NCI-H446 treated with DMSO at 0.1 percent for 48 hours (cell line): ENCODE data around the gene ARHGEF37.

Source experiments
- DNase-seq: peaks from one replicate; lab custom pipeline; 2025; lab: John Stamatoyannopoulos, UW

Gene ARHGEF37

DNA sequence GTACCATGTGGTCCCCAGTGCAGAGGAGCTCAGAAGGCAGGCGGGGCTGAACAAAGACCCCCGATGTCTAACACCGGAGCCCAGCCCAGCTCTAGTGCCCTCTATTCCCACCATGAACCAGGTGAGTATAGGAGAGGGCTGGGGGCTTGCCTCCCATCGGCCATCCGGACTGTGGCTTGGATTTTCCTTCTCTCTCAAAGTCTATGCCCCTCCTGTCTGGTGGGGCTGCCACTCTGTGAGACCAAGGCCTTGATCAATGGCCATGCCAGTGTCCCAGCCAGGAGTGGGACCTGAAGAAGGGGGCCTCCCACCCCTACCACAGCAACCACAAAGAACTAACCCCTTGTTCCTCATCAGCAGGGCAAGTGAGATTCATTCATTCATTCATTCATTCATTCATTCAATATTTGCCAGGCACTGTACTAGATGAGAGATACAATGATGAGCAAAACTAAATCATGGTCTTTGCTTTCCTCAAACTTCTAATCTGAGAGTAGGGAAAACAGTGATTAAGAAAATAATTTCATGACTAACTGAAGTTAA, 47.6 kb downstream of the ARHGEF37 start:
- no peak for DNase-seq

DNA sequence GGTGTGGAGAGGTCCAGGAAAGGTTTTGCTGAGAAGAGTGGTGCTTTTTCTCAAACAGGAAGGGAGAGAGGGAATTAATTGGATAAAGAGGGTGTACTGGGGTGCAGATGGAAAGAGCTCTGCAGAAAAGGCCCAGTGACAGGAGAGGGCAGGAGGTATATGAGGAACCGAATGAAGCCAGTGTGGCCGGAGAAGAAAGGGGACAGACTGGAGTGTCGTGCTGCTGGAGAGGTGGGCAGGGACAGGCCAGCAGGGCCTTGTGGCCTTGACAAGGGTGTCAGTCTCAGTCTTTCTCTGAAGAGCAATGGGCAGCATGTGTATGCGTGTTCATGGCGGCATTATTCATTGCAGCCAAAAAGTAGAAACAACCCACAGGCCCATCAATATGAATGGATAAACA, 48.1 kb downstream of the ARHGEF37 start:
- no peak for DNase-seq

DNA sequence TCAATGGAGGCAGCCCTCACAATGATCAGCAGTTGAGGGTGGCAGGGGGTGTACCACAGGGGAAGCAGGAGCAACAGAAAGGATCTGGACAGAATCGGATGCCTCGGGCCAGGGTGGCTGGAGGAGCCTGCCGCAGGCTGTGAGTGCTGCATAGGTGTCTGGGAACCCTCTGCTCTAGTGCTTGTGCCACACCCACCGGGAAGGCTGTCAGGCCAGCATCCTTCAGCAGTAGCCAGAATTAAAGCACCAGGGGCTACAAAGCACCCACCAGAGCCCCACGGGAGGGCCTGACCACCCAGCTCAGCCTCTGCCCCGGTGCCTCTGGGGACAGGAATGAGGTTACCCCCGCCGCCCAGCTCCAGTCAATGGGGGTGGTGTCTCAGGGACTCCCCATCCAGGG, 49.0 kb downstream of the ARHGEF37 start:
- DNase-seq: no peak

DNA sequence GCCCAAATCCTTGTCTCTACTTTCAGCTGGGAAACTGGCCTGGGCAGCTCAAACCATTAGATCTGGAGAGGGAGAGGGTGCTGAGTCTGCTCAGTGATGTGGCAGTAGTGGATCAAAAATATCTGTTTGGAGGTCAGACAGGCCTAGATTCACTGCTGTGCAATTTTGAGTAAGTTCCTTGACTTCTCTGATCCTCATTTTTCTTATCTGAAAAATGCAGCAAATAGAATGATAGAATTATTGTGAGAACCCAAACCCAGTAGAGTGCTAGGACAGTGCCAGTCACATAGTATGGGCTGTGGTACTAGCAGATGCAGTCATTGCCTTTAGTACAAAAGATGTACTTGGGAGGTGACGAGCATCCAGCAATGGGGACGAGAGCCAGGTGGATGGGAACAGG, 50.2 kb downstream of the ARHGEF37 start:
- DNase-seq: no peak

DNA sequence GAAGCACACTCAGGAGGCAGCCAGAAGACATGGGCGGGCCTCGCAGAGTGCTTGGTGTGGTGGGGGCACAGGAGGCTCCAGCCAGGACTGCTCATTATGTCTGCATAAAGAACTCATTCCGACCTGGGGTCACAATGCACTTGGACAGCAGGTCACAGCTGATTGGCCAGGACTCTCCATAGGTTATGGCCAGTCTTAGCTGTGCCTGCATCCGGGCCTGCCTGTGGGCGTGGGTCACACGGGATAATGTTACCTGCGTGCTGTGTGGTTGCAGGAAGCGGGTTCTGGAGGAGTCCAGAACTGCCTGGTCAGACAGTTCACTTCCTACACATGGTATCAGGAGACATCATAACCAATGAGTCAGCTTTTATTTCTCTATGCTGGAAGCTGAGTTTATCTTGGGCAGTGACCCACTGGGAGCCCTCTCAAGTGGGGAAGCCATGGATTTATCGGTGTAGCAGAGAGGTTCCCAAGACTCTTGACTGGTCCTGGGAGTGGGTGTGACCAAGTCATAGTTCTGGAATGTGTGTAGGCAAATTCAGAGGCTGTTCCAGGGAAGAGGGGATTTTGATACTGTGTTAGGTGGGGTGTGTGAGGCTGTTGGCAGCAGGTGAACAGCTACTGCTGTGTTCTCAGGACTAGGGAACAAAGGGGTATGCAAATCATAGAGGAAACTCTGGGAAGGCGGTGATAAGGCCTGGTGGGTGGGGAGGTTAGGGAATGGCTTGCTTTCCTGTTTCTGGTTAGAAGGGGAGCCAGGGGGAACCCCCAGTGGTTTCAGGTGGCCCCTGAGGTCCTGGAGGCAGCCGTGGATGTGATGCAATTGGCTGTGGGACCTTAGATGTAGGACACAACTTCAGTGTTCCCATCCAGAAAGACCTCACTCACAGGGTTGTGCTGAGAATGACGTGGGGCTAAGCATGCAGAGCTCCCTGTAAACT, 51.3 kb downstream of the ARHGEF37 start:
- DNase-seq: no peak

DNA sequence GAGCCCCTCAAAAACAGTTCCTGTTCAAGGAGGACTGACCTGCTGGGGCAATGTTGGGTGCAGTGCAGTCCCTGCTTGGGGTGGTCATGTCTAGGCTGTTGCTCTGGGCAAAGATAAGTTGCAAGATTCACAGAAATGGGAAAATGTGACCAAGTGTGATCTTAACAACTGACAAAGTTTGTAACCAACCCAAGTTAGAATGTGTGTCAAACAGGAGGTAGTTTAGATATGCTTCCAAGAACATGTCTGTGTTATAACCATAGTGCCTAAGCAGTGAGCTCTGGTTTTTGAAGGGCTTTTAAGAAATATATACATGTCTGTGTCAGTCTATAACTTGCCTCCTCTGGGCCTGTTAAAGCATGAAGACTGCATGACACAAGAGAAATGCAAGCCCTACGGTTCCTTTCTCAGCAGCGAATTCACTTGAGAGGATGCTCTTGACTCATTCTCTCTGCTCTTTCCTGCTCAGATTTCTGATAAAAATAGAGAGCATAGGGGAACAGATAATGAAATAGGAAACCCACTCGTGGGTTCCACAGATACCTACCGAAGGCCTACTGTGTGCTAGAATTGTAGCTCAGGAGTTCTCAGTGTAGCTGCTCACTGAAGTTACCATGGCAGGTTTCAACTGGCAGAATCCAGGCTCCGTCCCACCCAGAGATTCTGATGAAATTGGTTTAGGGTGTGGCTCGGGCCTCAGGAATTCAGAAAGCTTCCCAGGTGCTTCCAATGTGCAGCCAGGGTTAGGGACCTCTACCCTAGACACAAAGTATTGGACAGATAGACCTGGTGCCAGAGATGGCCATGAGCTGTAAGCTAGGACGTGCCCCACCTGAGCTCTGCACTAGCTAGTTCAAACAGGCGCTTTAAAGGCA, 52.4 kb downstream of the ARHGEF37 start:
- no peak for DNase-seq

DNA sequence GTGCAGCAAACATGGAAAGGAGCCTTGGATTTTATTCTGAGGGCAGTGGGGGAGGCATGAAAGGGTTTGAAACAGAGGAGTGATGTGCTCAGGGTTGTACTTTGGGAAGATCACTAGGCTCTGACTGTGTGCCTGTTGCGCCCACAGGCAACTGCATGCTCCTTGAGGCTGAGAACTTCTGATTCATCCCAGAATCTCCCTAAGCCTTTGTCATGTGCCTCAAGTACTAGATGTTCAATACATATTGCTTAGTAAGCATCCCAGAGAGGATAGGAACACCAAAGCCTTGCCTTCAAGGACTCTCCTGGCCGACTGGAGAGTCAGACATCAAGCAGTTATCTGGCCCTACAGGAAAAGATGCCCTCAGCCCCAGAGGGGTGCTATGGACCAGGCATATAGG, 54.1 kb downstream of the ARHGEF37 start:
- no peak for DNase-seq

DNA sequence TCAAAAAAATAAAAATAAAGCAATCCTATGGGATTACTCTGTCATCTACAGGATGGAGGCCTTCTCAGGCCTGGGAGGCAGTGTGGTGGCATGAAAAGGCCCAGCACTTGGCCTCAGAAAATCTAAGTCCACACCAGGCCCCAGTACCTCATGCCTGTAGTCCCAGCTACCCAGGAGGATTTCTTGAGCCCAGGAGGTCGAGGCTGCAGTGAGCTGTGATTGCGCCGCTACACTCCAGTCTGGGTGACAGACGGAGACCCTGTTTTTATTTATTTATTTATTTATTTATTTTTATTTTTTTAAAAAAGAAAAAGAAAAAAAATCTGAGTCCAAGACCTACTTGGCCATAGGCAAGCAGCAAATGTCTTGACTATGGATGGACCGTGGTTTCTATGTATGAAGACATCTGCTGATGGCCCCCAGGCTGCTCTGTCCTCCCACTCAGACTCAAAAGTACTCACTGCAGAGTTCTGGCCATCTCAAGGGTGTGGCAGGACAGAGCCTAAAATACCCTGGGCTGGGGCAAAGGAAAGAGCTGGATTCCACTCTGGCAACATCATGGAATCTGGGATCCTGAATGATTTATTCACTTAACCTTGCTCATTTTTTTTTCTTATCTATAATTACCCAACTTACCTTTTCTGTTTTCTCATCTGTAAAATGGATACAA, 55.0 kb downstream of the ARHGEF37 start:
- DNase-seq: no peak

DNA sequence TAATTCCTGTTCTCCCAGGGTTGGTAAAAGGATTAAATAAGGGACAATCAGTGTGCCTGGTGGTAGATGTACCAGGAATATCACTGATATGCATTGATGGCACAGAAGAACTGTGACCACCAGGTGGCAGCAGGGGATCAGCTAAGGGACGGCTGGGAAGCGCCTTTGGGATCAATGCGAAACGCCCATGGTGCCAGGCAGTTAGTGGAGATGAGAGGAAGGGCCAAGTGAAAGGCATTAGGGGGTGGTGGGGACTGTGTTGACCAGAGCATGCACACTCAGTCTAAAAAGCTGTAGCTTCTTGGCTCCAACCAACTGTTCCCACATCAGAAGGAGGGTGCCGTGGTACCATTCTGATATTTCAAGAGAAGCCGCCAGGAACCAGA, 55.6 kb downstream of the ARHGEF37 start:
- DNase-seq: peak; percentile 14

DNA sequence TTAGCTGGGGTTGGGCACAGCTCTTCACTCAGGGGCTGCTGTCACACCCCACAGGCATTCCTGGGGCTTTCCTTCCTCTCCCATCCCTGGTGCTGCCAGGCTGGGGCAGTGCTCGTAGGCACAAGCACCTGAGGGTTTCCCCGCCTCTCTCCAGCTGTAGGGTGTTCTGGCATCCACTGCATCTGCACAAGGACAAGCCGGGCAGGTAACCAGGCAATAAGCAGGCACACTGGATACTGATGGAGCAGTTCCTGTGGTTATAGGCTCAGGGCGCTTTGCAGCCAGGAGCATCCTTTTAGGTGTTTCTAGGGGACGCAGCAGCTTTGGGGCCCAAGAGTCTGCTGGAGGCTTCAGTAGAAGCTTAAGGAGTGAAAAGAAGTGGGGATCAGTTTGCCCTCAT, 56.8 kb downstream of the ARHGEF37 start:
- no peak for DNase-seq

DNA sequence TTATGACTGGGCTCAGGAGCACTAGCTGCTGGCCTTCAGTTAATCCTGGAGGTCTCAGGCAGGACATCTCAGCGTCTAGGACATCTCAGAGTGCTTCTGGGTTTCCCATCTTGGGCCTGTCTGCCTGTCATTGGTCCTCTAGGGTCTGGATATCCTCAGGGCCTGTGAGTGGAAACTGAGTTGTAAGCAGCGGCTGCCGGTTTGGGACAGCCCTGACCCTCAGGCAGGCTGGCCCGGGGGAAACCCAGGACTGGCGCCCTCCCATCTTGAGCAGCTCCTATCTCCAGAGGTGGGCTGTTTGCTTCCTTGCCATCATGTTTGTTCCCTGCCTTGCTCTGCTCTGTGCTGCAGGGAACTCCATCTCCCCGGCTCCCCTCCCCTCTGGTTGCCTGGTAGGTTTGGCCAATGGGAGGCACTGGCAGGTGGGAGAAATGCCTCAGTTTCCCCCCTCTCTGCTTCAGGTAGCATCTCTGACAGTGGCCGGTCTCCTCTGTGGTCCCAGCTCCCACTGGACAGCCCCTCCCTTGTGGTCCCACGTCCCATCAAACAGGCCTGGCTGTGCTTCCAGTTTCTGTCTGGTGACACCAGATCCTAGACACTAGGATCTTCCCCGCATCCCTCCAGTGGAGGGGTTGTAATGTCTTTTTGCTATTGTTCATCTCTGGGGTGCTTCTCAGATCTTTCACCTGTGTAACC, 57.4 kb downstream of the ARHGEF37 start:
- DNase-seq: no peak

DNA sequence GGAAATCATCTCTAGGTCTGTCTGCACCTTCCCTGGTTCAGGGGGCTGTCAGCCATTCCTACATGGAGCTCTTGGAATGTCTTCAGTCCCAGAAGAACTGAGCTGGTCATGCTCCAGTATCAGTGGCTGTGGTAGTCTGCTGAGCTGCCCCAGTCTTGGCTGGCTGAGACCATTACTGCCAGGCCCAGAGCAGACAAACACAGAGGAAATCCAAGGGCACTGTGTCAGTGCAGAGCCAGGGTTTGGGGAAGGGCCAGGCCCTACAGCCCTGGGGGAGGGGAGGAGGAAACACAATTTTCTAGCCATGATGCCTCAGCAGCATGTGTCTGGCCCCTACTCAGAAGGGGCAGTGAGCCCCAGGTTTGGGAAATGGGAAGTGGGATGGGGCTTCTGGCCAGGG, 58.4 kb downstream of the ARHGEF37 start:
- DNase-seq: no peak

DNA sequence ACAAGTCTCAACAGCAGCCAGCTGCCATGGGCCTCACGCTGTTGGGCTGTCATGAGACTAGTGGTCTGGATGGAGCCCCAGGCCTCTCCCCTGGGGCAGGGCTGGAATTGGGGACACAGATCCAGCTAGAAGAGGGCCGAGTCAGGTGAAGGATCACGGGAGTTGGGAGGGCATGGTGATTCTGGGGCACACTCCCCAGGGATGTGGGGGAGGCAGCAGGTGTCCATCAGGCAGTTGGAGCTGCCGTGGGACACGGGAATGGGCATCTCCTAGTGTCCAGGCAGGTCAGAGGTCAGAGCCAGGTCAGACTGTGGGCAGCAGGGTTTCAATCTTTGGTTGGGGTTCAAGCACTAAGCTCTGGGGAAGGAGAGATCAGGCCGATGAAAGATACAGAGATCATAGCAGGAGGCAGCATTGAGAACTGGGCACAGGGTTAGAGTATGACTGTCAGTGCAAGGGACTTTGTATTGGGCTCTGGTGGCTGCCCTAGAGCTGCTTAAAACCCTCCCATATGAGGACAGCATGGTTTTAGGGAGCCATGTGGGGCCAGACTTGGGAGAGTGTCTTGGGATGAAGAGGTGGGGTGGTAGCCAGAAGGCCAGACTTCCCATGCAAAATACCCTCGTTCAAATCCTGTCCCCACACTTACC, 59.2 kb downstream of the ARHGEF37 start:
- DNase-seq: no peak

DNA sequence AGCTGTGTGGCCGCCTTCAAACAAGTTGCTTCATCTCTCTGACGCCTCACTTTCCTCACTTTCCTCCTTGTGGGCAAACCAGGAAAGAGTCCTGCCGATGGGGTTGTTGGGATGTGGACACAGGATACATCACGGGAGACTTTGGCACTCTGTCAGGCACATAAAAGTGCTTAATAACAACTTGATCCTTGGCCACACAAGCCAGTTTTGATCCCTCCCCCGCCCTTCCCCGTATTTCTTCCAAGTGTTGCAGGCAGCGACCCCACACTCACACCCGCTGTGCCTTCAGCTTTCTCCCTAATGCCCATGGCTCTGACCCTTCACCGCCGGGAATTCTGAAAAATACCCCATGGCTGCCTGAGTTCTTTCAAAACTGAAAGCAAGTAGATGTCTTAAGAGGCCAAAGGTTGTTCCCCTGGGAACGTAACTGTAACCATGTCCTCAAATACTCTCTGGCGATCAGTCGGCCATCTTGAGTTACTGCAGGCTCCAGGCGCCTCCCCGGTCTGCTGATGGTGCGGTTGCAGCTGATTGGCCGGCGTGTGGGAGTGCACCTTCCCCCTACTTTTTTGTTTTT, 59.8 kb downstream of the ARHGEF37 start:
- no peak for DNase-seq

DNA sequence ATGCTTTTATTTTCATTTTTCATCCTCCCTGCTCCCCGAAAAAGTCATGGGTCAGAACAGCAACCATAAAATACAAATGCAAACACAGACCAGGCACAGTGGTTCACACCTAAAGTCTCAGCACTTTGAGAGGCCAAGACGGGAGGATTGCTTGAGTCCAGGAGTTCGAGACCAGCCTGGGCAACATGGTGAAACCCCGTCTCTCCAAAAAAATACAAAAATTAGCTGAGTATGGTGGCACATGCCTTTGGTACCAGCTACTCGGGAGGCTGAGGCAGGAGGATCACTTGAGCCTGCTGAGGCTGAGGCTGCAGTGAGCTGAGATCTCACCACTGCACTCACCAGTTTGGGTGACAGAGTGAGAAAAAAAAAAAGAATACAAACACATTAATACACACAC, 60.3 kb downstream of the ARHGEF37 start:
- DNase-seq: no peak

DNA sequence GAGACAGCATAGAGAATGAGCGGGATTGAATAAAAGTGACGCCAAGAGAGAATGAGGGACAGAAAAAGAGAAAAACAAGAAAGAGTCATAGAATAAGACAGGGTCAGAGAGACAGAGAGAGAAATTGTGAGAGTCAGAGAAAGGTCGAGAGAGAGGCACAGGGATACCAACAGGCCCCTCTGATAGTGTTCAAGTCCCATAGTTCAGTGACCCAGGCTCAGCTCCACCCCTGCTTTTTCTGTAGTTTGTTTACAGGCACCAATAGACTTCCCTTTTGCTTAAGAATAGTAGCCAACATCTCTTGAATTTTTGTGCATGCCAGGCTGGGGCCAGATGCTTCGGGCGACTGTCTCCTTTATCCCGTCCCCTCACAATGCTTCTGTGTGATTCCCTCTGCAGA, 62.5 kb downstream of the ARHGEF37 start:
- DNase-seq: no peak

DNA sequence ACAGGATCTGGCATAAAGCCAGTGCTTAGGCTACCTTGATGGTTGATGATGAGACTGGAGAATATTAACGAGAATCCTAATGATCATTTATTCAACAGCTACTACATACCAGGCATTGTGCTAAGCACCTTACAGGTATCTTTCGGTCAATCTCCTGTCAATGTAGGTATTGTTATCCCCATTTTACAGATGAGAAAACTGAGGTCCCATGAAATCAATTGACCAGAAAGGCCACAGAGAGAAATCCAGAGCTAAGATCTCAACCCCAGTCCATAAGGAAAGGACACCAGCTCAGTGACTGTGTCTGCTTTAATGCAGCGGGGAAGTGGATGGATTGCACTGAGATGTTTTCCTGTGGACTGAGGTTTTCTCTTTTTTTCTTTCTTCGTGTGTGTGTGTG, 63.3 kb downstream of the ARHGEF37 start:
- no peak for DNase-seq

DNA sequence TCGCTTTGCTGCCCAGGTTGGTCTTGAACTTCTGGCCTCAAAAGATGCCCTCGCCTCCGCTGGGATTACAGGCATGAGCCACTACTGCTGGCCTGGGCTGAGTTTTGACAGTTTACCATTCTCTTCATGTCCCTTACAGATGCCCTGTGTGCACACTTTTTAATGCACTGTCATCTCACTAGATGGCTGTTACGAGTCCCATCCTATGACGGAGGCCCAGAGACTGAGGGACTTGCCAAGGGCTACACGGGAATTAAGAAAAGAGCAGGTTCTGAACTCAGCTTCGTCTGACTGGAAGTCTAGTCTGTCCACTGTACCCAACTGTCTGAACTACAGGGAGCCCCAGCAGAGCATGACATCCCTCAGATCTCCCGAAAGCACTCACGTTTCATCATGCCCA, 63.9 kb downstream of the ARHGEF37 start:
- no peak for DNase-seq

DNA sequence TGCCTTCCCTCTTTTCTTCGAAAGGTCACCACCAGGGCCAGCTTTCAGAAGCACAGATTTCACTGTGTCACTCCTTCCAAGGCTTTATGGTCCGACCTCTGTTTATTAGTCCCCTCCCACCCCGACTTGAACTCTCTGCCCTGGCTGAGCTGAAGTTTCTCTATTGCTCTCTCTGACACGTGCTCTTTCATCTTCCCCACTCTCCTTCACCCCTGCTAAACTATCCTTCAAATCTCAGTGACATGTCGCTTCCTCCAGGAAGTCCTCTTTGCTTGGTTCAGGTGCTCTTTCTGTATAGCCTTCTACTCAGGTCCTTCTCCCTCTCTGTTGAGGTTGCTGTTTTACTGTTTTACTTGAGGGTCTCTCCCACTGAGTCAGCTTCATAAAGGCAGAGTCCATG, 64.4 kb downstream of the ARHGEF37 start:
- DNase-seq: no peak

DNA sequence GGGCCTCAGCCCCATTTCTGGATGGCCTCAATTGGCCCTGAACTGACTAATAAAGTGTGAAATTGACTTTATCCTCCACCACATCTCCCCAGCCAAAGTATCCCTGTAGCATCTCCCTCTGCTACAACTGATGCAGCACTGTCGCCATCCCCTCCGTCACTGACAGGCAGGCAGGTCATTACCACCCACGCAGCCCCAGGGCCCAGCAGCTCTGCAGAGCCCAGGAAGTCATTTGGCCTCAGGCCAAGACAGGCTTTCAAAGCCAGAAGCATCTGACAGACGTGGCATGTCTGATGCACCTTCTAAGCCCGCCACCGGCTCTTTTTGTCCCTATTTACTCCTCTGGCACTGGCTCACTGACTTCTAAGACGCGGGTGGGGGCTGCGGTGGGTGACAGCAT, 65.3 kb downstream of the ARHGEF37 start:
- no peak for DNase-seq

DNA sequence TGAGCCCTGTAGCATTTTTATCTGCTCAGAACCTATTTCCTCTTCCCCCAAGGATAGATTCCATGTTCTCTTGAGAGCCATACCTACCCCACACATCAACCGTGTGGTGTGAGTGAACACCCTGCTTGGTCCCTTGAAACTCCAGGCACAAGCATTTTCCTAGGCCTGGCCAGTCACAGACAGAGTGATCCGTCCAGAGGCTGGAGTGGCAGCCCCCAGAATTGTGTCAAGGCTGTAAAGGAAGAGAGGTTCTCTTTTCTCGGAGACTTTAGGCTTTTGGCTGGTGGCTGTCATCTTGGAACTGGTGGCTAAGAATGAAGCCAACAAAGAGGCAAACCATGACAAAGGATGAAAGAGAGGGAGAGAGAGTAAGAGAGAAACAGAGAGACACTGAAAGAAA, 66.0 kb downstream of the ARHGEF37 start:
- no peak for DNase-seq
